Liver (tissue), 9 donors: ENCODE measurements around the gene DOCK1. TPM values are rescaled to one million over a fixed set of nuclear protein-coding genes. Genes with fewer than 3 reads are reported as not detected.

ENCODE experiments used
- DNase-seq: peaks from one replicate; pipeline ENCODE4 v3.0.0-alpha.2; 2017; ENCODE audit warnings: low spot score
- H3K27ac ChIP-seq, 2 donors: one replicate each; pipeline ENCODE4 v1.7.0; 2013; ENCODE audit warnings: inconsistent platforms in 2 of 2, low read length in 2 of 2, control low read depth in 1 of 2, low read depth in 1 of 2, mild to moderate bottlenecking in 1 of 2
- H3K27me3 ChIP-seq, 4 donors: one replicate each; pipeline versions ENCODE4 v1.6.1 to v1.7.0; 2013; ENCODE audit warnings: low read length in 3 of 4, inconsistent platforms in 1 of 4, mild to moderate bottlenecking in 1 of 4, moderate library complexity in 1 of 4; ENCODE audit not compliant: control insufficient read depth in 4 of 4, insufficient read depth in 4 of 4
- H3K36me3 ChIP-seq, 4 donors: one replicate each; pipeline versions ENCODE4 v1.6.1 to v1.7.0; 2013; ENCODE audit warnings: low read length in 3 of 4, mild to moderate bottlenecking in 3 of 4, low read depth in 1 of 4, moderate library complexity in 1 of 4; ENCODE audit not compliant: control insufficient read depth in 4 of 4, insufficient read depth in 3 of 4
- H3K4me1 ChIP-seq, 4 donors: one replicate each; pipeline versions ENCODE4 v1.6.1 to v1.7.0; 2013; ENCODE audit warnings: low read length in 3 of 4, mild to moderate bottlenecking in 3 of 4, moderate library complexity in 1 of 4; ENCODE audit not compliant: control insufficient read depth in 4 of 4, insufficient read depth in 4 of 4
- H3K4me3 ChIP-seq, 3 donors: one replicate each; pipeline versions ENCODE4 v1.6.1 to v1.7.0; 2013; ENCODE audit warnings: low read length in 3 of 3, control low read depth in 1 of 3, low read depth in 1 of 3, mild to moderate bottlenecking in 1 of 3
- H3K9ac ChIP-seq, 2 donors: one replicate each; pipeline ENCODE4 v1.7.0; 2013; ENCODE audit warnings: low read length in 2 of 2, mild to moderate bottlenecking in 2 of 2, moderate library complexity in 2 of 2, control low read depth in 1 of 2, low read depth in 1 of 2
- H3K9me3 ChIP-seq, 4 donors: one replicate each; pipeline versions ENCODE4 v1.6.1 to v1.7.0; 2013; ENCODE audit warnings: low read length in 3 of 4; ENCODE audit not compliant: control insufficient read depth in 4 of 4
- CTCF ChIP-seq: fragments of 150-350 bp; IDR thresholded peaks from 2 replicates; pipeline ENCODE4 v1.5.1; 2017; ENCODE audit warnings: improper control_type of control experiment, low read depth, low read length; ENCODE audit not compliant: missing input control
- EGR1 ChIP-seq, 2 donors: IDR thresholded peaks; 2 replicates each; pipeline ENCODE4 v1.6.1; 2016 to 2018; ENCODE audit warnings: antibody characterized with exemption in 2 of 2, low read depth in 2 of 2
- FOXA1 ChIP-seq: IDR thresholded peaks from 2 replicates; pipeline ENCODE4 v1.6.1; 2016; ENCODE audit warnings: antibody characterized with exemption
- FOXA2 ChIP-seq: IDR thresholded peaks from 2 replicates; pipeline ENCODE4 v1.6.1; 2016; ENCODE audit warnings: antibody characterized with exemption
- GABPA ChIP-seq, 2 donors: IDR thresholded peaks in 1 of 2; conservative IDR thresholded peaks in 1 of 2; 2 replicates each; pipeline ENCODE4 v1.6.1; 2016; ENCODE audit warnings: antibody characterized with exemption in 2 of 2, mild to moderate bottlenecking in 1 of 2, moderate library complexity in 1 of 2
- HNF4A ChIP-seq, 2 donors: conservative IDR thresholded peaks; 2 replicates each; pipeline ENCODE4 v1.6.1; 2016; ENCODE audit warnings: antibody characterized with exemption in 2 of 2, mild to moderate bottlenecking in 2 of 2
- HNF4G ChIP-seq: IDR thresholded peaks from 2 replicates; pipeline ENCODE4 v1.6.1; 2016; ENCODE audit warnings: antibody characterized with exemption
- NR2F2 ChIP-seq: IDR thresholded peaks from 2 replicates; pipeline ENCODE4 v1.6.1; 2016; ENCODE audit warnings: antibody characterized with exemption
- RXRA ChIP-seq, 2 donors: IDR thresholded peaks; 2 replicates each; pipeline ENCODE4 v1.6.1; 2017 to 2018; ENCODE audit warnings: antibody characterized with exemption in 2 of 2, mild to moderate bottlenecking in 1 of 2
- SP1 ChIP-seq: IDR thresholded peaks from 2 replicates; pipeline ENCODE4 v1.6.1; 2018; ENCODE audit warnings: antibody characterized with exemption, mild to moderate bottlenecking
- TAF1 ChIP-seq: conservative IDR thresholded peaks from 2 replicates; pipeline ENCODE4 v1.6.1; 2016; ENCODE audit warnings: antibody characterized with exemption, mild to moderate bottlenecking
- YY1 ChIP-seq: IDR thresholded peaks from 2 replicates; pipeline ENCODE4 v1.6.1; 2016; ENCODE audit warnings: antibody characterized with exemption, mild to moderate bottlenecking
- ZBTB33 ChIP-seq: IDR thresholded peaks from 2 replicates; pipeline ENCODE4 v1.6.1; 2016; ENCODE audit warnings: antibody characterized with exemption
- WGBS: extraction: QIAGEN DNeasy Blood & Tissue Kit; methylation state at CpG from one replicate; pipeline ENCODE4 v1.1.7; 2013; 5-methylcytosine and 5-hydroxymethylcytosine counted together
- polyA plus RNA-seq, 2 donors: library from polyadenylated mRNA; stranded (reverse) in 1 of 2; unstranded in 1 of 2; fragments of 200-250 nt in 1 of 2; fragments of >200 nt in 1 of 2; fragmentation: Nextera tagmentation in 1 of 2; extraction: Ambion mirVana in 1 of 2; gene quantifications; one replicate each; pipeline versions ENCODE4 v1.2.1 to v1.2.3, GENCODE V29; 2013 to 2015
- total RNA-seq, 2 donors: library from RNA; depleted of rRNA; stranded (reverse); fragments of >200 nt; gene quantifications; one replicate each; pipeline ENCODE4 v1.2.3, GENCODE V29; 2014
- TF ChIP-seq, protein P1 (sequence below): IDR thresholded peaks from 2 replicates; pipeline ENCODE4 v1.6.1; 2016; ENCODE audit warnings: antibody characterized with exemption
- TF ChIP-seq, protein P2 (sequence below): IDR thresholded peaks from 2 replicates; pipeline ENCODE4 v1.6.1; 2016; ENCODE audit warnings: antibody characterized with exemption
- donor health status: healthy.
- donor health status: healthy.
- donor health status: healthy.
- donor health status: healthy.
- donor health status: healthy.

DOCK1 gene
- total and polyA plus RNA-seq, 4 donors: 3.8 to 28.8 (median 9.1) TPM

GRCh38 chr10:127405221-127405620 lies 500.0 kb downstream of the DOCK1 start (continued):
- TF ChIP-seq CTCF (no peak), RXRA (IDR thresholded peaks at IDR 0.05) (no peak), FOXA2 (no peak), EGR1 (IDR thresholded peaks at IDR 0.05; ENCODE audit: low read depth in 2 of 2) (no peak), NR2F2 (no peak), SP1 (no peak), GABPA (IDR thresholded peaks at IDR 0.05 in 1 of 2, conservative IDR thresholded peaks at IDR 0.05 in 1 of 2) (no peak)
- TF ChIP-seq, protein P1, sequence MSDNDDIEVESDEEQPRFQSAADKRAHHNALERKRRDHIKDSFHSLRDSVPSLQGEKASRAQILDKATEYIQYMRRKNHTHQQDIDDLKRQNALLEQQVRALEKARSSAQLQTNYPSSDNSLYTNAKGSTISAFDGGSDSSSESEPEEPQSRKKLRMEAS: no peak

DNA sequence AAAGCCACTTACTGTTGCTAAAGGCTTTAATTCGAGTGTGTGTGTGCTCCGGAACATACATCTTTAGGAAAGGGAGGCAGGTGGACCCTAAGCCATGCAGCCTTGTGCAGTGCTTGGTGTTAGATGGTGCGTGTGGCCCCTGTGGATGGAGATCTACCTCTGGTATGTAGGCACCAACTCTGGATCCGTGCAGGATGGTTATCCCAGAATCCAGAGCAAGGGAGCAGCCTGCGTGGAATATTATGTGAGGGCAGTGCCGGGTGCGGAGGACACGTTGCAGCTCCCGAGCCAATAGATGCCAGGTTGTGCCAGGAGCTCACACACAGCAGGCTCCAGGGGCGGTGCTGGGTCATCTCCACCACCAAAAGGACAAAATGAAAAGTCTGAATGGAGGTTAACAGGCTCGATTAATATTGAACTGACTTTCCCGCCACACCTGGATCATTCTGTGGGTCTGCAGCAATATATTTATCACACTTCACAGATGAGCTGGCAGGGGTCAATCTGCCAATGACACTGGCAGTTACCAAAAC lies 500.9 kb downstream of the DOCK1 start:
- WGBS: 96% methylated on average over 12 of the region's 12 CpGs
- peaks cover 0 to 8% (median under 1%) of the 10 kb centered on the region in 4 donors for H3K36me3 ChIP-seq
- no peaks in the 10 kb centered on the region for H3K9me3 ChIP-seq
- no peak overlapping the region for H3K27ac ChIP-seq
- H3K9ac ChIP-seq: no peak overlapping the region
- no peaks in the 10 kb centered on the region for H3K27me3 ChIP-seq
- TF ChIP-seq YY1 (no peak), HNF4G (no peak), GABPA (IDR thresholded peaks at IDR 0.05 in 1 of 2, conservative IDR thresholded peaks at IDR 0.05 in 1 of 2) (no peak), ZBTB33 (no peak), EGR1 (IDR thresholded peaks at IDR 0.05; ENCODE audit: low read depth in 2 of 2) (no peak), TAF1 (no peak), RXRA (IDR thresholded peaks at IDR 0.05) (no peak)
- TF ChIP-seq, protein P2, sequence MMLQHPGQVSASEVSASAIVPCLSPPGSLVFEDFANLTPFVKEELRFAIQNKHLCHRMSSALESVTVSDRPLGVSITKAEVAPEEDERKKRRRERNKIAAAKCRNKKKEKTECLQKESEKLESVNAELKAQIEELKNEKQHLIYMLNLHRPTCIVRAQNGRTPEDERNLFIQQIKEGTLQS: no peak
- H3K4me3 ChIP-seq: no peak overlapping the region
- no peaks in the 10 kb centered on the region for H3K4me1 ChIP-seq
- no peak for DNase-seq

DNA sequence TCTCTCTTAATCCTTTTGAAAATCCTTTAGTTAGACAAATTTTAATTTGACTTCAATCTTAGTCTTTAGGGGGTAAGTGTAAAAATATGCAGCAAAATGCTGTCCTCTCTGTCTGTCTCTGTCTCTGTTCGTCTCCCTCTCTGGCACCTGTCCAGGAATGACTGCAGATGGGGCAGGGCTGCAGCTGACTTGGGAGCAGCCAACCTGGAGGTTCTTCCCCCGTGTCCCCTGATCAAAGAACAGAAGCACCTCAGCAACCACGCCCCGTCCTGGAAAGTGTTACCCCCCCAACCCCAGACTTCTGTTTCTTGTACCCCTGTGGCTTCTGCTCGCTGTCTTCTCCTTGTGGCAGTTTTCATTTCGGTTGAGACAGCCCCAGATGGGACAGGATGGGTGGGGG lies 502.3 kb downstream of the DOCK1 start:
- Histone ChIP-seq H3K27me3 (no peaks in the 10 kb centered on the region), H3K9me3 (no peaks in the 10 kb centered on the region), H3K9ac (no peak overlapping the region), H3K4me1 (no peaks in the 10 kb centered on the region), H3K27ac (no peak overlapping the region), H3K36me3 (peaks cover 0 to 8% (median 2%) of the 10 kb centered on the region in 4 donors), H3K4me3 (no peak overlapping the region)
- DNase-seq: no peak
- TF ChIP-seq YY1 (no peak), HNF4A (conservative IDR thresholded peaks at IDR 0.05) (no peak), CTCF (no peak), TAF1 (no peak), FOXA2 (no peak), SP1 (no peak), FOXA1 (no peak), ZBTB33 (no peak), GABPA (IDR thresholded peaks at IDR 0.05 in 1 of 2, conservative IDR thresholded peaks at IDR 0.05 in 1 of 2) (no peak), NR2F2 (no peak)
- TF ChIP-seq, protein P2: no peak
- TF ChIP-seq, protein P1: no peak
- 92% methylated on average over 6 of the region's 6 CpGs for WGBS
